HPDE6-E6E7 (cell line): Measurements from ENCODE around the gene CENPL.

Experiments used
- DNase-seq: peaks from one replicate; pipeline ENCODE4 v3.0.0; 2011; ENCODE audit warnings: missing footprints; ENCODE audit errors: extremely low spot score

The CENPL gene

GRCh38 chr1:173758110-173758509, 66.6 kb downstream of the CENPL start:
- no peak for DNase-seq

- no peak for DNase-seq
Observed at GRCh38 chr1:173757666-173758065, 67.0 kb downstream of the CENPL start.

GRCh38 chr1:173753830-173754229, 70.9 kb downstream of the CENPL start:
- DNase-seq: no peak
